ENCODE data around the gene PACRGL. TPM values are rescaled to one million over a fixed set of nuclear protein-coding genes. Genes with fewer than 3 reads are reported as not detected.

Gene PACRGL
- 19.2 and 19.6 TPM in 2 replicates for total RNA-seq (2014; rRNA removed)
- 6.1 TPM for polyA plus RNA-seq (2012)

GRCh38 chr4:20700007-20700761 lies at the start of gene PACRGL:
Gene PACRGL (plus strand): TSS chr4:20700458. CDS start chr4:20704482, 4,024 bp downstream.
- peak; percentile 95 for DNase-seq (ENCODE audit: low read depth)

- DNase-seq (ENCODE audit: low read depth) = no peak
Observed at GRCh38 chr4:20652226-20652885, 47.9 kb upstream of the PACRGL start.

- DNase-seq (ENCODE audit: low read depth) = no peak
Observed at GRCh38 chr4:20658456-20658855, 41.8 kb upstream of the PACRGL start.

GRCh38 chr4:20662851-20663250 lies 37.4 kb upstream of the PACRGL start:
- DNase-seq (ENCODE audit: low read depth) = peak; percentile 82

- DNase-seq (ENCODE audit: low read depth) = no peak
Observed at GRCh38 chr4:20666012-20666860, 34.0 kb upstream of the PACRGL start.

- DNase-seq (ENCODE audit: low read depth) = no peak
Observed at GRCh38 chr4:20672262-20672661, 28.0 kb upstream of the PACRGL start.

GRCh38 chr4:20675786-20676185 lies 24.5 kb upstream of the PACRGL start:
- DNase-seq (ENCODE audit: low read depth) = no peak

- no peak for DNase-seq (ENCODE audit: low read depth)
Observed at GRCh38 chr4:20676501-20677197, 23.6 kb upstream of the PACRGL start.

- no peak for DNase-seq (ENCODE audit: low read depth)
Observed at GRCh38 chr4:20678400-20678799, 21.9 kb upstream of the PACRGL start.

GRCh38 chr4:20679951-20680350 lies 20.3 kb upstream of the PACRGL start:
- peak; percentile 8 for DNase-seq (ENCODE audit: low read depth)

GRCh38 chr4:20680736-20681135 lies 19.5 kb upstream of the PACRGL start:
- DNase-seq (ENCODE audit: low read depth) = no peak

- DNase-seq (ENCODE audit: low read depth) = no peak
Observed at GRCh38 chr4:20681271-20681670, 19.0 kb upstream of the PACRGL start.

- DNase-seq (ENCODE audit: low read depth) = no peak
Observed at GRCh38 chr4:20682853-20683252, 17.4 kb upstream of the PACRGL start.

GRCh38 chr4:20683766-20684165 lies 16.5 kb upstream of the PACRGL start:
- no peak for DNase-seq (ENCODE audit: low read depth)

GRCh38 chr4:20684852-20685763 lies 15.2 kb upstream of the PACRGL start:
- peak; percentile 13 for DNase-seq (ENCODE audit: low read depth)

GRCh38 chr4:20687864-20688263 lies 12.4 kb upstream of the PACRGL start:
- DNase-seq (ENCODE audit: low read depth) = peak; percentile 71

- no peak for DNase-seq (ENCODE audit: low read depth)
Observed at GRCh38 chr4:20696815-20697214, 3.4 kb upstream of the PACRGL start.

- no peak for DNase-seq (ENCODE audit: low read depth)
Observed at GRCh38 chr4:20698382-20698781, 1.9 kb upstream of the PACRGL start.

- no peak for DNase-seq (ENCODE audit: low read depth)
Observed at GRCh38 chr4:20698820-20699219, 1.4 kb upstream of the PACRGL start.

- DNase-seq (ENCODE audit: low read depth) = no peak
Observed at GRCh38 chr4:20711335-20711734, 11.1 kb downstream of the PACRGL start.
